Activated CD4-positive, alpha-beta T cell treated with anti-CD3 and anti-CD28 coated beads, Interleukin-2, amount 50 U/mL, for 16 hours (primary cell): Measurements from ENCODE around the gene CDH10.

Experiments
- DNase-seq: peaks from one replicate; pipeline ENCODE4 v3.0.0-alpha.2; 2020

Gene CDH10

DNA sequence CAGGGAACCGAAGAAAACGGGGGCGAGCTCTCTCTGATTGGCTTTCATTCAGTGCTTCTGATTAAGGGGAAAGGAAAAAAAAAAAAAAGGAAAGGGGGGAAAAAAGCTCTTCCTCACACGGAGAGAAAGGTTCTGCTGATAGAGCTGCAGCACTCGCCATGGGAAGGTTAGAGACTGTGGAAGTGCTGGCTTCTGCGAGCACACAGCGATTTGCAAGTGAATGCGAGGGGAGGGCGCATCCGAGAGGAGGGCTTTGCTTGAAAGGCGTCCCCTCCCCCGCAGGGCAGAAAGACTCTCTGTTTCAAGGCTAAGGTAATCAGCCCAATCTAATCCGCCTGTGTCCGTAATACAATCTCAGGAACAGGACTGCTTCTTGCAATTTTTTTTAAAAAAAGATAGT is at the start of gene CDH10:
CDH10 (minus strand) TSS at position 218 of the 400 bp plus-strand sequence. CDS start 51,488 bp downstream, outside the sequence.
- no peak for DNase-seq

DNA sequence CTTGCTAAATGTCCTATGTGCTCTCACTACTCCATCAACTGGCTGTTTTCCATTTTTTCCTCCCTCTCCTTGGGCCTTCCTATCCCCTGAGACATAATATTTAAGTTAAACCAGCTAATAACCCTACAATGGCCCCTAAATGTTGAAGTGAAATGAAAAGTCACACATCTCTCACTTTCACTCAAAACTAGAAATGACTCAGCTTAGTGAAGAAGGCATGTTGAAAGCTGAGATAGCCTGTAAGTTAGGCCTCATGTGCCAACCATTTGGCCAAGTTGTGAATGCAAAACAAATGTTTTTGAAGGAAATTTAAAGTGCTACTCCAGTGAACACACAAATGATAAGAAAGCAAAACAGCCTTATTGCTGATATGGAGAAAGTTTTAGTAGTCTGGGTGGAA is 48.8 kb upstream of the CDH10 start:
- DNase-seq: peak; percentile 14

DNA sequence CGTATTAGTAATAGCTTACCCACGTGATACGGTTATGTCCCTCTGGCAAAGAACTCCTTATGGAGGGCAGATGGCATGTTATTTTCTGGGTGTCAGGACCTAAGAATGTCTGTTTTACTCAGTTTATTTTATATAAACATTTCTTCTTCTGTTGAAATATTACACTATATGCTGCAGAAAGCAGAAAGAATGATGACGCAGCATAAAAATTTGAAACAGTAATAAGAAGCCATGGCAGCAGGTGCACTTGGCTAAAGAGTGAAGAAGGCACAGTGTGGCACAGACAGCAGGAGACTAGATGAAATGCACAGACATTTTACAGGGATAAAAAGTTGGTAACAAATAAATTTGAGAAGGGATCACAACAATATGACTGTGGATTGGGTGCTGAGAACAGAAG is 46.3 kb upstream of the CDH10 start:
- DNase-seq: no peak

GRCh38 chr5:24681106-24681505 is 36.3 kb upstream of the CDH10 start:
- DNase-seq: no peak

DNA sequence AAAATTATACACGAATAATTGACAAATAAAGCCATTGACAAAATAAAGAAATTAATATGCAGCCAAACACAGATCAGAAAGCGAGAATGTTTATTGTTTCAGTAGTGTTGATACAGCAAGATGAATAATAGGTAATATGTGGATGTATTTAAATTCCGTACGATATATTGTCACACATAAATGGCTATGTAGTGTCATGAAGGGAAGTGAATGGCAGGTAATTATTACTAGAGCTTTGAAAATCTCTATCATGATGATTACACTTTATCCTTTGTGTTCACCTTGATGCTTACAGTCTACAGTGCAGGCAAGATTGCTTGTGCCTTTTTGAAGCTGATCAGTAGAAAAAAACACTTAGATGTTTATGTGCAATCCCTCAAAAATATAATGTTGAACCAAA is 23.3 kb upstream of the CDH10 start:
- no peak for DNase-seq

GRCh38 chr5:24649531-24649930 is 4.8 kb upstream of the CDH10 start:
- DNase-seq: no peak

DNA sequence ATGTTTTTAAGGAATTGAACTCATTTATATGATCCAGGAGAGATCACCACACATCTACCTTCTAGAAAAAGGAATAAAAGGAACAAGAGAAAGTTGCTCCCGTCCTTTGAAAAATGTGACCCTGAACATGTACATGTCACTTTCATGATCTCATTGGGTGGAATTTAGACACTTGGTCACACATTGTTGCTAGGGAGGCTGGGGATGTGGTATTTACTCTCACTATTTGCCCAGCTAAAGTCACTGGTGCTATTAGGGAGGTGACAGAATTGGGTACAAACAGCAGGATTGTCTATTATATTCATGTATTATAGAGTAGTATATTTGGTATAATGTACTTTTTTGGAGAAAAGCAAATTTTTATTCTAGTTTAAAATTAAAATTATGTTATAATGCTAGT is 2.1 kb upstream of the CDH10 start:
- DNase-seq: no peak

DNA sequence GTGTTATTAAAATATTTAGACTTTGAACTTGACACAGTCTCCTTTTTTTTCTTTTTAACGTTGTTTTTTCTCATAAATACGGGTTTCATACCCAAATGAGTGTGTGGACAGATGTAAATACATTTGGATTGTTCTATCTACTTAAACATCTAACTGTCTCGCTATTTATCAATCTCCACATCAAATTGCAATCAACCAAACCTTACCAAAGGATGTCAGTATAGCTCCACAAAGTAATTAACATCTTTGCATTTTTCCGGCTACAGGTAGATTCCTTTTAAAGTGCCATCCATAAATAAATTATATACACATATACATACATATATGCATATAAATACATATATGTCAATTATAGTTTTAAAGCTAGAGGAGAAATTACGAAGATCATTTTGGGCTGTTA is 705 bp upstream of the CDH10 start:
- DNase-seq: no peak

DNA sequence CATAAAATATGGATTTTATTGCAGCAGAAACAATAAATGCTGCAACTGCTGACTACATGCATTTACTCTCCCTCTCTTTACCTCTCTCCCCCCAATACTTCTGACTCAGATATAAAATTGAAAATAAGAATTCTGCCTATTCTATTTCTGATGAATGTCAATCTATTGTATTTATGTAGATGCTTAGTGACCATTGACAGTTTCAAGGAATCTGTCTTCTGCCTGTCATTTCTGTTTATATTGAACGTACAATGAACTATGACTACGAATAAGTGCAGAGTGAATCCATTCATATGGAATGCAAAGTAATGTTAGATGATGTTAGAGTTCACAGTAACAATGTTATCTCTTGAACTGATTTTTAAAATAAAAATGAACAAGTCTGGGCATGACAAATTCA is 898 bp downstream of the CDH10 start:
- no peak for DNase-seq

- no peak for DNase-seq
These were observed 1.6 kb downstream of the CDH10 start for GRCh38 chr5:24643156-24643555.

- DNase-seq: peak; percentile 1
These were observed 2.8 kb downstream of the CDH10 start for GRCh38 chr5:24642022-24642421.

- no peak for DNase-seq
These were observed 9.6 kb downstream of the CDH10 start for GRCh38 chr5:24635209-24635608.

GRCh38 chr5:24633715-24634325 is 11.0 kb downstream of the CDH10 start:
- peak; percentile 26 for DNase-seq

GRCh38 chr5:24632353-24632752 is 12.4 kb downstream of the CDH10 start:
- DNase-seq: no peak

GRCh38 chr5:24630918-24631317 is 13.9 kb downstream of the CDH10 start:
- DNase-seq: no peak

- no peak for DNase-seq
These were observed 15.0 kb downstream of the CDH10 start for GRCh38 chr5:24629798-24630197.

- DNase-seq: no peak
These were observed 19.9 kb downstream of the CDH10 start for GRCh38 chr5:24624872-24625271.

- DNase-seq: no peak
These were observed 21.2 kb downstream of the CDH10 start for GRCh38 chr5:24623624-24624023.

GRCh38 chr5:24623031-24623430 is 21.7 kb downstream of the CDH10 start:
- no peak for DNase-seq

GRCh38 chr5:24621792-24622191 is 23.0 kb downstream of the CDH10 start:
- DNase-seq: no peak

DNA sequence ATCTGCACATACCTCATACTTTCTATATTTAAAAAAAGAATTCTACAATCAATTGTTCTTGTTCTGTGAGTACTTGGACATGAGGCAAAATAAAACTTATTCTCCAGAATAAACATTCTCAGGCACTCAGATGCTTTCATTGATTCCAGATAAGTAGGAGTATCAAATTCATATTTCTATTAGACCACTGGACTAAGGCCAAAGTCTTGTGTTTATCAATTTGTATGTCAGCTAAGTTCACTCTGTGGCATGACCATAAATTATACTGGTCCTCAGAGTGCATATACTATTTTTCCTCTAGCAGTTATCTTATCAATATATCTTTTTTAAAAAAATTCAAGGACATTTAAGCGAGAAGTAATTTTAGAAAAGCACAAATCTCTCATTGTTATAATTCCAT is 28.2 kb downstream of the CDH10 start:
- DNase-seq: no peak

DNA sequence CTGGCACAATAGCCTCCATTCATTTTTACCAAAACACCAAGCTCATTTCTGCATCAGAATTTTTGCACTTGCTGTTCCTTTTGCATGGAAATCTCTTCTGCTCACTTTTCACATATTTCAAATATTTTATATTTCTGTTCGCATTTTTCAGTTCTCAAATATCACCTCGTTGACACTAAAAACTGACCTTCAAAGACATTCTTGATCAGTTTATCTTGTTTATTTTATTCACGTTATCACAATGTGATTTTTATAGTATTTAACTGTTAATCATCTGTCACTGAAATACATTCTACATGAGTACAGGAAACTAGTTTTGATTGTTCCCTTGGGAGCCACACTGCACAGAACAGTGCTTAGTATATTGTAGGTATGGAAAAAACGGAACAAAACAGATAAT is 29.6 kb downstream of the CDH10 start:
- no peak for DNase-seq

DNA sequence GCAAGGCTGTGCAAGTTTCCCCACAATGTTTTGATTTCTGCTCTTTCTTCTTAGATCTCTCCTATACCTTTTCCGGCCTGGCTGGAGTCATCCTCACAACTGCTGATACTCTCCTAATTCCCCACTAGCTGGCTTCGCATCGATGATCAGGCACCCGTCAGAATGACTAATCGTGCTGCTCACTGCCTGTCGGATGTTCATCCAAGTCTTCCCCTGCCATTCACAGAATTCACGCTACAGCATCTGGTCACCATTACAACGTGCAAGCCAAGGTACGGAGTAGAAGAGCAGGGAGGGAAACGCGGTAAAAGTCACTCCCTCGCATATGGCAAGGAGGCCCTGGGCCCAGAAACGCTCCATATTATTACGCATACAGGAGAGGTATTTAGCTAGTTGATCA is 35.1 kb downstream of the CDH10 start:
- DNase-seq: no peak

DNA sequence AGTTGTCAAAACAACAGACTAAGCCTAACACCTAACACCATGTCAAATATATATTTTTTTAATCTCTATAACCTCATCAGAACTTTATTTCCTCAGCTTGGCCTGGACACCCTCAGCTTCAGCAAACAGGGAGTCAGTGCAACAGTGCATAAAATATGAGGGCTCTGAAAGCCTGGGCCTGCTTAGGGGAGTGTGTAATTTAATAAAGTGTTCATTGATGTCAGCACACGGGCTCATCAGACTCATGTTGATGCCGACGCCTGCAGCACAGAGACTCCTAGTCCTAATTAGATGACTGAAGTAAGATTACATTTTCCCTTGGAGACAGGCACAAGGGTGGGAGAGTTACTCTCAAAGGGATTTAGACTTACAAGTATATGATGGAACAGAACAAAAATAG is 37.8 kb downstream of the CDH10 start:
- DNase-seq: no peak

DNA sequence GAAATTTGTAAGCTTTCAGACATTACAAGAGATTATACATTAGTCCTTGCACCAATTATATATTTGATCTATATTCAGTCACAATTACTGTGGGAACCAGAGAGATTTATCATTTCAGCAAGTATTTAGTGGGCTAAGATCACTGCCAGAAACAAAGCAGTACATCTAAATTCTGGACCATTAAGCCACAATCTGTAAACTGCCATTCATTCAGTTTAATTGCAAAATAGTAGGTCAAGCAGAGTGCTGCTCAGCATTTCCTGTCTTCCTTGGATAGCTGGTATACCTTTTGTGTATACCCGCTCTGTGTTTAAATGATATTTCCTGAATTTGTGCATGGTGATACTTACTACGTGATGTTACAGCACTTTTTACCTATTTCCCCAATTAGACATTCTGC is 42.6 kb downstream of the CDH10 start:
- no peak for DNase-seq

GRCh38 chr5:24598956-24599355 is 45.8 kb downstream of the CDH10 start:
- DNase-seq: no peak
